GM19035 (cell line): Measurements from ENCODE around the gene MLXIP.

Experiments used
- ATAC-seq: cut with Tn5 transposase; IDR thresholded peaks from one replicate; pipeline ENCODE4 v1.9.1; 2021; ENCODE audit not compliant: unreplicated experiment

Gene MLXIP

DNA sequence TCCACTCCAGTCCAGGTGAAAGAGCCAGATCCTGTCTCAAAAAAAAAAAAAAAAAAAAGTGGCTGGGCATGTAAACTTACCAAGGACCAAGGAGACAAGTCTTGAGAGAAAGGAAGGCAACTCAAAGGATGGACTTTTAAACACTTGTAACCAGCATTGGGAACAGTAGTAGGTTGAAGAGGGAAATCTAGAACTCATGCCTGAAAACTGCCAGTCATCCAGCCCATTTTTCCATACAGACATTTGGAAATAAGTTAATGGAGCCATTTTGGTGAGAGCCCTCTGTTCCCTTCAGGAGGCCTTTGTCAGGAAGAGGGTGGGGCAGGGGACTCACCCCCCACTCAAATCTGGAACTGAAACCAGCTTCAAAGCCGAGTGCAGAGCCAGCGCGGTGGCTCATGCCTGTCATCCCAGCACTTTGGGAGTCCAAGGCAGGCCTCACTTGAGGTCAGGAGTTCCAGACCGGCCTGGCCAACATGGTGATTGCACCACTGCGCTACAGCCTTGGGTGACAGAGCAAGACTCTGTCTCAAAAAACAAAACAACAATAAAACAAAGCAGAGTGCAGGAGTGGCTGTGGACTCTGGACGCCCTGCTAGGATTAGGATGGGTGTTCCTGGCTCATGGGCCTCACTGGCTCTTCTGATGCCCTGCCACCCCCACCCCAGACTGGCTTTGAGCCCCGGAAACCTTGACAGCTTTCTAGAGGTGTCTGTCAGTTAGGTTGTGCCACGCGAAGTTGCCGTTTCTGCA lies 1.6 kb upstream of the MLXIP start:
- no peak for ATAC-seq

GRCh38 chr12:122079033-122079531 lies 526 bp downstream of the MLXIP start:
- no peak for ATAC-seq

GRCh38 chr12:122079532-122080081 lies 1.1 kb downstream of the MLXIP start:
- no peak for ATAC-seq

GRCh38 chr12:122080149-122081082 lies 1.9 kb downstream of the MLXIP start:
- ATAC-seq: no peak

GRCh38 chr12:122081083-122081696 lies 2.6 kb downstream of the MLXIP start:
- no peak for ATAC-seq

DNA sequence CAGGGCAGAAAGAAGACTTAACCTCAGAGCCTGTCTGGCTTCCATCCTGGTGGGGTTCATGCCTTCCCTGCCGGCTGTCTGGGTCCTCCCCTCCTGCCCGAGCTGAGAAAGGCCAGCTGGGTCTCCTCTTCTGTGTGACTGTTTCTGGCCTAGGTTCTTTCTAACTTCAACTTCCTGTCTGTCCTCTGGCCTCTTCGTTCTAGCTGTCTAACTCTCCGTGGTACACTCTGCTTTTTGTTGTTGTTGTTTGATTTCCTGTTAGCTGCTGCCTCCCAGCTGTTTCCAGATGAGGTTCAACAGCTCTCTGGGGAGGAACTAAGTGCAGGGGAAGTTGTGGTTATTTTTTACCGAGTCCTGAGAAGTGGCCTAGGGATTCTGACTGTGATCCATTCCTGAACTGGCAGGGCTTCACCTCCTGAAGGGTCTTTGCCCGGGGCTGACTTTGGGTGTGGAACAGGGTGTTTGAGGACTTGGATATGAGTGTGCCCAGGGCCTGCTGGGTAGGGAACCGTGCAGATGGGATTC lies 3.2 kb downstream of the MLXIP start:
- no peak for ATAC-seq

DNA sequence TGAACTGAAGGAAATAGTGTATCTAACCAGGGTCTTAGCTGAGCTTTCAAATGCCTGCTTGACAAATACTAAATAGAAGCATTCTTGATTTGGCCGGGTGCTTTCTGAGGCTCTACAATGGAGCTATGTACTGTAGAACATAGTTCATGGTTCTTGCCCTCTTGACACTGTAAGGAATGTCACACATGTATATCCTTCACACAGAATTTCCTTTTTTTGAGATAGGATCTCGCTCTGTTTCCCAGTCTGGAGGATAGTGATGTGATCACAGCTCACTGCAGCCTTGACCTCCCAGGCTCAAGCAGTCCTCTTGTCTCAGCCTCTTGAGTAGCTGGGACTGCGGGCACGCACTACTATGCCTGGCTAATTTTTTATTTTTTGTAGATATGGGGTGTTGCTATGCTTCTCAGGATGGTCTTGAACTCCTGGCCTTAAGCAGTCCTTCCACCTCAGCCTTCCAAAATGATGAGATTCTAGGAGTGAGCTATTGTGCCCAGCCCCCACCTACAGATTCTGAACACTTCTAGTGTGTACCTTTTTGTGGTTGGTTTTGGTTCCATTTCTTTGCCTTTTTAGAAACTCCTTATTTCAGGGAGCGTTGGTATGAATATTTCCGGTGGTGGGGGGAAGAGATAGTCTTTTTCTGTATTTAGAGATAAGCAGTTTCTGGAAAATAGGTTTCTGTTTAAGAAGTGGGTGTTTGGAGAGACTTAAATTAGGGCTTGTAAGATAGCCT lies 4.2 kb downstream of the MLXIP start:
- no peak for ATAC-seq

DNA sequence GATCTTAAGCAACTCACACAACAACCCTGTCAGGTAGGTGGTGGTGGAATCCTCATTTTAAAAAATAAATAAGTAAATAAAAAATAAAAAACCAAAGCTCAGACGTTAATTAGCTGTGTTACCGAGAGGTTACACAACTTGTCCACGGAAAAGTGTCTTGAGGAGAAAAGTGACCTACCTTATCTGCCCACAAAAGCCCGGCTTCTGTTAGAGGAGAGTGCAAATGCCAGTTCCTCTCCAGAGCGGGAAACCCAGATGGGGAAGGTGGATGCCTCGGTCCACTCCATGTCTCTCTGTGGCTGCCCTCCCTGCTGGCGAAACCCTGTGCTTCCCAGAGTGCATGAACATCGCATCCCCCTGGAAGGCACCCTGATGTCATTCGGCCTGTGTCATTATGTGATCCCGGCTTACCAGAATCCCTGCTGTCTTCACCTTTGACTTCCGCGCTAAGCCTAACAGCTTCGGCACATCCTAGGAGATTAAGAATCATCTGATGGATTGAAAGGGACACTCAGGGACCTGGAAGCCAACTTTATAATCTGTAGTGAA lies 6.4 kb downstream of the MLXIP start:
- ATAC-seq: no peak

GRCh38 chr12:122085591-122085990 lies 7.0 kb downstream of the MLXIP start:
- no peak for ATAC-seq

DNA sequence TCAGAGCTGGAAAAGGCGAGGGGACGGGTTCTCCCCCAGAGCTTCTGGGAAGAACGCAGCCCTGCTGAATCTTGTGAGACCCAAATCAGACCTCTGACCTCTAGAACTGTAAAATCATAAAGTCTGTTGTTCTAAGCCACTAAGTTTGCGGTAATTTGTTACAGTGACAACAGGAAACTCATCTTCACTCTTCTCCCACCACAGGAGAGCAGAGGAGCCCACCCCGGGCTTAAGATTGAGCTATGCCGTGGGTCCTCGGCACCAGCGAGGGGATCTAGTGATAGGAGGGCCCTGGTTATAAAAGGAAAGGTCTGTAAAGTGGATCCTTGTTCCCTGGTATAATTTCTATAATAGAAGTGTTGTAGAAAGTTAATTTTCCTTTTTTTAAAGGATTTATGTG lies 7.6 kb downstream of the MLXIP start:
- no peak for ATAC-seq

DNA sequence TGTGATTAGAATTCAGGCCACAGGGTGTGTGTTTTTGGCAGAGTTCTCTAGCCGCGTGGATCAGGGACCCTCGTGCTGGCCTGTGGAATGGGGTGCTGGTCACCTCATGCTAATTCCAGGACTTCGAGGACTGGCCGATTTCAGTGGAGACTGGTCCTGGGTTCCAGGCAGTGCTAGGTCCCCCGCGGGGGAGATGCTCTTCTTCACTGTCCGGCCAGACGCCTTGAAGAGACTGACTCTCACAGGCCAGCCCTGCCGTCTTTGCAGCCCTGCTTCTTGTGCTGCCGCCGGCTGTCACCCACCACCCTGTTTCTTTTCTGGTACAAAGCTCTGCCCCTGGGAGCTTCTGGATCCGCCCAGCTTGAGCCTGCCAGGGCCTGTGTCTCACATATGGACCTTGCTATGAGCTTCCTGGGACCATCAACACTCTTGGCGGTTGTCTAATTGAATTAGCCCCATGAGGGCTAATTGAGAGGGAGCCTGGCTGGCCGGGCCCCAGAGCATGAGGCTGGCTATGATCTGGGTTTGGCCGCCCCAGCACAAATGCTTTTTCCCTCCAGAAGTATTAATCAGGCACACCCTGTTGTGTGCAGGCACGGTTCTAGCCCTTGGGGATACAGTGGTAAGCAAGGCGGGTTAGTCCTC lies 8.2 kb downstream of the MLXIP start:
- no peak for ATAC-seq

DNA sequence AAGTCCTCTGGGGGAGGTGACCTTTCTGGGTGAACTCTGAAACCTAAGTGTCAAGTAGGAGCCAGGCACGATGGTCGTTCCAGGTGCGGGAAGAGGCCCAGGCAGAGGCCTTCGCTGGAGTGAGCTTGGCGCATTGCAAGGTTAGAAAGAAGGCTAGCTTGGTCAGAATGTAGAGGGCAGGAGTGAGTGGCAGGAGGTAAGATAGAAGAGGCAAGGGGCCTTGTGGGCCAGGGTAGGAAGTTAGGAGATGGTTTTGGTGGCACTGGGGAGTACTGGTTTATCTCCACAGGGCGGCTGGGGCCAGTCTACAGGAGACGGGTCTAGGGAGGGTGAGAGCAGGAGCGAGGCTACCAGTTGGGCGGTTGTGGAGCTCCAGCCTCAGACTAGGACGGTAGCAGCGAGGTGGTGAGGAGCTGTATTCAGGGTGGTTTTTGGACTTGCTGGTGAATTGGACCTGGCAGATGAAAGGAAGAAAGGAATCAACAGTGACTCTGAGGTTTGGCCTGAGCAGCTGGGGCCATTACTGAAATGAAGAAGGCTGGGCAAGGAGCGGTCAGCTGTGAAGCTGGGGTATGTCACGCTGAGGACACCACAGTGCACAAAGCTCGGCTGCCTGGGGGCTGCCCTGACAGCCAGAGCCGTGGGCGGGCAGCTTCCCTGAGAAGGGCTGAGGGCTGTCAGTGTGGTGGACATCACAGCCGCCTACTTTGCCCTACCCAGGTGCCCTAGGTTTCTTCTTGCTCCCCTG lies 9.0 kb downstream of the MLXIP start:
- ATAC-seq: no peak

- no peak for ATAC-seq
Measured at GRCh38 chr12:122088179-122088810, 9.7 kb downstream of the MLXIP start.

DNA sequence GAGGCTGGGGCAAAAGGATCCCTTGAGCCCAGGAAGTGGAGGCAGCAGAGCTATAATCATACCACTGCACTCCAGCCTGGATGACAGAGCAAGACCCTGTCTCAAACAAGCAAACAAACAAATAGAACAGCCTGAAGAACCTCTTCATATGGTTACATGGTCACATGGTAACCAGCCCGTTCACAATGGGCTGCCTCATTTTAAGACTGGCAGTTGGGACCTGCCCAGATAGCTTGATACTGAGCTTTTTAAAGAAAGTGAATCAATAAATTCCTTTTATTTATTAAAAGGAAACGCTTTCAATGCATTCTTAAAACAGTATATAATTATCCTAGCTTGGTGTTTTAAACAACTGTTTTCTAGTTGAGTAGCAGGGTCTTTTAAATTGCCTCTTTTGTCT lies 10.5 kb downstream of the MLXIP start:
- ATAC-seq: no peak

DNA sequence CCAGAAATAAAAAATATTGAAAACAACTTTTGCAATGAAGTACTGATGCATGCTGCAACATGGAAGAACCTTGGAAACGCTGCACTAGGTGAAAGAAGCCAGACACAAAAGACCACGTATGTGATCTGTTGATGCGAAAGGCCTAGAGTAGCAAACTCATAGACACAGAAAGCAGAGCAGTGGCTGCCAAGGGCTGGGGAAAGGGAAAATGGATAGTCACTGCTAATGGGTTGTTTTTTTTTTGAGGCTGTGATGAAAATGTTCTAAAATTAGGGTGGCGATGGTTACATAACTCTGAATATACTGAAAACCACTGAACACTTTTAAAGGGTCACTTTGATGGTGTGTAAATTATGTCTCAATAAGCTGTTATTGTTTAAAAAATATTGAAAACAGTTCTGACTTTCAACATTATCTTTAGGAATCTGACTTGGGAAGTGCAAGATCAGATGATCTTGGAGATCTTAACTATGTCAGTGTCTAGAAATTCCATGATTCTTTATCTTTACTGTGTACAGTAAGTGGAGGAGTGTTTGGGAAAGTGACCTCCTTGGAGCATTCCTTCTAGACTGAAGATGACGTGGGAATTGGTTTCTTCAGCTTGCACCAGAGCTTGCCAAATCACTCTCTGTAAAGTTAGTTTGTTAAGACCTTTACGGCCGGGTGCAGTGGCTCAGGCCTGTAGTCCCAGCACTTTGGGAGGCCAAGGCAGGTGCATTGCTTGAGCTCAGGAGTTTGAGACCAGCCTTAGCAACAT lies 12.4 kb downstream of the MLXIP start:
- ATAC-seq: no peak

GRCh38 chr12:122093098-122093883 lies 14.7 kb downstream of the MLXIP start:
- ATAC-seq: no peak
